Stimulated activated naive B cell treated with anti-CD40 and anti-IgM and Interleukin-4, amounts not matched to agents 10 μg/mL and 1 μg/mL and 100 μg/mL, for 72 hours (primary cell): ENCODE data around the gene TNFRSF6B.

Experiments
- ATAC-seq, 2 donors: fragments of 150-1000 bp; cut with Tn5 transposase; replicated peaks; 2 replicates each; pipeline ENCODE4 v1.10.0; 2021; ENCODE audit warnings: moderate library complexity in 1 of 2
- DNase-seq: peaks from one replicate; pipeline ENCODE4 v3.0.0; 2021
- H3K27ac Mint-ChIP-seq: one replicate; pipeline ENCODE4 v1.8.0; 2022; ENCODE audit warnings: mild to moderate bottlenecking, mixed read lengths
- H3K27me3 Mint-ChIP-seq, 2 donors: one replicate each; pipeline ENCODE4 v1.8.0; 2022; ENCODE audit warnings: mixed read lengths in 2 of 2
- H3K36me3 Mint-ChIP-seq, 2 donors: one replicate each; pipeline ENCODE4 v1.8.0; 2022; ENCODE audit warnings: mixed read lengths in 2 of 2, mild to moderate bottlenecking in 1 of 2
- H3K4me1 Mint-ChIP-seq, 2 donors: one replicate each; pipeline ENCODE4 v1.8.0; 2022; ENCODE audit warnings: mixed read lengths in 2 of 2, mild to moderate bottlenecking in 1 of 2
- H3K4me3 Mint-ChIP-seq, 2 donors: one replicate each; pipeline ENCODE4 v1.8.0; 2022; ENCODE audit warnings: mild to moderate bottlenecking in 2 of 2, mixed read lengths in 2 of 2, moderate library complexity in 1 of 2
- H3K9me3 Mint-ChIP-seq, 2 donors: one replicate each; pipeline ENCODE4 v1.8.0; 2022; ENCODE audit warnings: mixed read lengths in 2 of 2, mild to moderate bottlenecking in 1 of 2

The TNFRSF6B gene

DNA sequence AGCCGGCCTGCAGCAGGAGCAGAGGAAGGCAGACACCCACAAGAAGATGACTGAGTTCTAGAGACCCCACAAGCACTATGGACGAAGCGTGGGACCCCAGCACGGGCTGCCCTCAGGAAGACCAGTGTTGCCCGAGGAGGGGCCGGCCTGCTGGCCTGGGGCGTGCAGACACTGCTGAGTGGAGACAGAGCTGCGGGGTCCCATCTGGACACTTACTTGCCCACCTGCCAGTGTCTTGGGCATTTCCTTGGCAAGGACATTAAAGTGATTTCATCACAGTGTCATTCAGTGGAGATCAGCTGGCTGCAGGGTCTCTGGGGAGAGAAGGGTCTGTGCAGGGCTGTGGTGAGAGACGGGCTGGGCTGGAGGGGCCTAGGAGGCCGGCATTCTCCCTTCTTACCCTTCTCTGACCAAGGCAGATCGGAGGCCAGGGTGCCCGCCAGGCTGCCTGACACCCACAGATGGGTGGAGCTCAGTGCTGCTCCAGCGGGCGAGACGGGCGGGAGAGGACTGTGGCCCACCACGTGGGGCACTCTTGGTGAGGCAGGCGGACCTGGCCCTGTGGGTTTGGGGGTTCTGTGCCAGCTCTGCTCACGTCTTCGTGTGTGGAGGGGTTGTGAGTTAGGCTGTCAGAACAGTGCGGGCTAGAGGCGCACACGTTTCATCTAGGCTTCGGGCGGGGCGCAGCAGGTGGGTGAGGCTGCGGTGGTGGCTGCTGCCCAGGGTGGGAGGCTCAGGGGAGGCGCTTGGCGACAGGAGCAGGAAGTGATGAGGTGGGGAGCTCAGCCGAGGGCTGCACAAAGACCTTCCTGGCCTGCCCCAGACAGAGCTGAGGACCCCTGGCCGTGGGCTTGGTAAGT is 39.6 kb downstream of the TNFRSF6B start, which contains the start of gene LIME1:
LIME1 (plus strand) TSS at position 806 of the 860 bp plus-strand sequence. CDS start 886 bp downstream, outside the sequence.
- Mint-ChIP-seq H3K4me3 (peak within 1 kb of the TSS; percentile 60 to 71), H3K9me3 (no peaks in the 10 kb centered on the region), H3K4me1 (peaks cover 23 to 40% of the 10 kb centered on the region in 2 donors), H3K27me3 (no peaks in the 10 kb centered on the region), H3K27ac (peak within 1 kb of the TSS; percentile 77), H3K36me3 (peaks cover 24 to 29% of the 10 kb centered on the region in 2 donors)
- ATAC-seq (peak; percentile 47 to 54), DNase-seq (peak; percentile 47)

DNA sequence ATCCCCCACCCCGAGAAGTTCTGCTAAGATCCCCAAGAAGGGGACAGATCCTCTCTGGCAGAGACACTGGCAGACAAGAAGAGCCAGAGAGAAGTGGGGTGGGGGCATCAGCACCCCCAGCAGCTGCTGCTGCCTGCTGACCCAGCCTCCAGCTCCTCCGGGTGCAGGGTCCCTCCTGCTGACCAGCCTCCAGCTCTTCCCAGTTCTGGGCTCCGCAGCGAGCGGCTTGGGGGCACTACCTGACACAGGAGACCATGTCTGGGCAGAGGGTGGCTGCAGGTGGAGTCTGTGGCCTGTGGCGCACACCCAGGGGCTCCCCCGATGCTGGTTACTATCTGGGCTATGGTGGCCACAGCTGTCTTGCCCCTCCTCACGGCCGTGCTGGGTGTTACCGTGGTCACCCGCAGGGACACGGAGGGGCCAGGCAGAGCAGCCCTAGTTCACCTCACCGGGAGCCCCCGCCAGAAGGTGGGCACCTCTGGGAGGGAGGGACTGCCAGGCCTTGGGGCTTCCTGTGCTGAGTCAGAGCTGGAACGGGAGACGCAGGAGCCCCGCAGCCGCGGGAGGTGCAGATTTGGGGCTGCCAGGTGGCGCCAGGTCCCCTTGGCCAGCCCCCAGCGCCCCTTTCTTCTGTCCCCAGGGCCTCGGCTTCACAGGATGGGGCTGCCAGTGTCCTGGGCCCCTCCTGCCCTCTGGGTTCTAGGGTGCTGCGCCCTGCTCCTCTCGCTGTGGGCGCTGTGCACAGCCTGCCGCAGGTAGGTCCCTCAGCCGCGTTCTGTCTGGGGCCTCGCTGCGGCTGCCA is 40.6 kb downstream of the TNFRSF6B start:
- peaks cover 24 to 29% of the 10 kb centered on the region in 2 donors for H3K36me3 Mint-ChIP-seq
- peak; percentile 44 to 45 for ATAC-seq
- H3K27me3 Mint-ChIP-seq, result no peaks in the 10 kb centered on the region
- H3K4me1 Mint-ChIP-seq, result peaks cover 23 to 45% of the 10 kb centered on the region in 2 donors
- H3K9me3 Mint-ChIP-seq, result no peaks in the 10 kb centered on the region
- DNase-seq, result peak; percentile 47
- peak overlapping the region; percentile 60 to 71 for H3K4me3 Mint-ChIP-seq
- peak overlapping the region; percentile 77 for H3K27ac Mint-ChIP-seq

GRCh38 chr20:63737695-63737944 is 41.2 kb downstream of the TNFRSF6B start:
- no peak for DNase-seq
- H3K27me3 Mint-ChIP-seq, result no peaks in the 10 kb centered on the region
- H3K4me3 Mint-ChIP-seq, result peak overlapping the region in 1 of 2 donors; percentile 62
- no peak overlapping the region for H3K27ac Mint-ChIP-seq
- H3K9me3 Mint-ChIP-seq, result no peaks in the 10 kb centered on the region
- ATAC-seq, result no peak
- peaks cover 23 to 45% of the 10 kb centered on the region in 2 donors for H3K4me1 Mint-ChIP-seq
- peaks cover 24 to 29% of the 10 kb centered on the region in 2 donors for H3K36me3 Mint-ChIP-seq

- Mint-ChIP-seq H3K9me3 (no peaks in the 10 kb centered on the region), H3K4me3 (peak overlapping the region; percentile 32 to 62), H3K27me3 (no peaks in the 10 kb centered on the region), H3K27ac (no peak overlapping the region), H3K4me1 (peaks cover 23 to 45% of the 10 kb centered on the region in 2 donors), H3K36me3 (peaks cover 24 to 29% of the 10 kb centered on the region in 2 donors)
- DNase-seq, result no peak
- ATAC-seq, result peak in 1 of 2 donors; percentile 10
Measured at GRCh38 chr20:63737945-63738686, 41.7 kb downstream of the TNFRSF6B start.

- Mint-ChIP-seq H3K27ac (no peak overlapping the region), H3K27me3 (no peaks in the 10 kb centered on the region), H3K9me3 (no peaks in the 10 kb centered on the region), H3K4me3 (peak overlapping the region; percentile 36 to 62), H3K4me1 (peaks cover 21 to 45% of the 10 kb centered on the region in 2 donors), H3K36me3 (peaks cover 19 to 24% of the 10 kb centered on the region in 2 donors)
- no peak for DNase-seq
- ATAC-seq, result no peak
Measured at GRCh38 chr20:63738687-63739129, 42.3 kb downstream of the TNFRSF6B start.

GRCh38 chr20:63739130-63740069 is 42.9 kb downstream of the TNFRSF6B start, which contains the start of gene SLC2A4RG:
TSS of gene SLC2A4RG (plus strand) at chr20:63739776. CDS start at chr20:63739913, 137 bp downstream.
- peak; percentile 44 for DNase-seq
- Mint-ChIP-seq H3K4me3 (peak within 1 kb of the TSS; percentile 56 to 77), H3K27me3 (no peaks in the 10 kb centered on the region), H3K4me1 (peaks cover 21 to 45% of the 10 kb centered on the region in 2 donors), H3K9me3 (no peaks in the 10 kb centered on the region), H3K27ac (no peak within 1 kb of the TSS), H3K36me3 (peaks cover 13 to 17% of the 10 kb centered on the region in 2 donors)
- ATAC-seq, result peak; percentile 56 to 69

- no peak overlapping the region for H3K27ac Mint-ChIP-seq
- no peaks in the 10 kb centered on the region for H3K9me3 Mint-ChIP-seq
- ATAC-seq, result peak; percentile 2 to 5
- peaks cover 21 to 43% of the 10 kb centered on the region in 2 donors for H3K4me1 Mint-ChIP-seq
- peaks cover 10 to 13% of the 10 kb centered on the region in 2 donors for H3K36me3 Mint-ChIP-seq
- H3K4me3 Mint-ChIP-seq, result peak overlapping the region; percentile 56 to 77
- no peak for DNase-seq
- H3K27me3 Mint-ChIP-seq, result no peaks in the 10 kb centered on the region
Measured at GRCh38 chr20:63740070-63740626, 43.7 kb downstream of the TNFRSF6B start.

- DNase-seq, result no peak
Measured at GRCh38 chr20:63740627-63741353, 44.3 kb downstream of the TNFRSF6B start.

DNA sequence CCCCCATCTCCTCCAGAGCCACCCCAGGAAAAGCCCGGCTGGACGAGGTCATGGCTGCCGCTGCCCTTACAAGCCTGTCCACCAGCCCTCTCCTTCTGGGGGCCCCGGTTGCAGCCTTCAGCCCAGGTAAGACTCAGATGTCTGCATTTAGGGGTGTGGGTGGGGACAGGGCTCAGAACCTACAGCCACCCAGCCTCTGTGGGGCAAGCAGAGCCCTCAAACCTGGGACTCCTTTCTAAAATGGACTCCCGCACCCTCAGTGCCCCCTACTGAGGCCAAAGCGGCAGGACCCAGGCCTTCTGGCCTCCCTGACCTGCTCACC is 44.9 kb downstream of the TNFRSF6B start:
- no peak overlapping the region for H3K27ac Mint-ChIP-seq

More at GRCh38 chr20:63740627-63741353, 44.3 kb downstream of the TNFRSF6B start:
- ATAC-seq, result no peak
- peak overlapping the region; percentile 56 to 77 for H3K4me3 Mint-ChIP-seq
- peaks cover 19 to 36% of the 10 kb centered on the region in 2 donors for H3K4me1 Mint-ChIP-seq
- H3K27ac Mint-ChIP-seq, result no peak overlapping the region
- no peaks in the 10 kb centered on the region for H3K9me3 Mint-ChIP-seq
- H3K27me3 Mint-ChIP-seq, result no peaks in the 10 kb centered on the region
- H3K36me3 Mint-ChIP-seq, result peaks cover 7 to 8% of the 10 kb centered on the region in 2 donors

DNA sequence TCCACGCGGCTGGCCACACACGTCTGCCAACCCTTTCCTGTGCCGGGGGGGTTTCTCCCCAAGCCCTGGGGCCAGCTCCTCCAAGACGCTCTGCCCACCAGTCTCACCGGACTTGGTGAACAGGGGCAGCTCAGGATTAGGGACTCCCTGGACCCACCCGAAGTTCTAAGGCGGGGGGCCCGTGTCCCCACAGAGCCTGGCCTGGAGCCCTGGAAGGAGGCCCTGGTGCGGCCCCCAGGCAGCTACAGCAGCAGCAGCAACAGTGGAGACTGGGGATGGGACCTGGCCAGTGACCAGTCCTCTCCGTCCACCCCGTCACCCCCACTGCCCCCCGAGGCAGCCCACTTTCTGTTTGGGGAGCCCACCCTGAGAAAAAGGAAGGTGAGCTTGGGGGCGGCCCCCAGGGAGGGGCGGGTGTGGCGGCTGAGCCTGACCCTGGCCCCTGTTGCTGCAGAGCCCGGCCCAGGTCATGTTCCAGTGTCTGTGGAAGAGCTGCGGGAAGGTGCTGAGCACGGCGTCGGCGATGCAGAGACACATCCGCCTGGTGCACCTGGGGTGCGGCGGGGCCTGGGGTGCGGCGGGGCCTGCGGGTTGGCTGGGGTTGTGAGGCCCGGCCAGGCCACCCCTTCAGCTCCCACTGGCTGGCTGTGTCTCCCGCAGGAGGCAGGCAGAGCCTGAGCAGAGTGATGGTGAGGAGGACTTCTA is 45.4 kb downstream of the TNFRSF6B start:
- Mint-ChIP-seq H3K4me3 (peak overlapping the region in 1 of 2 donors; percentile 60), H3K27ac (no peak overlapping the region), H3K27me3 (no peaks in the 10 kb centered on the region), H3K9me3 (no peaks in the 10 kb centered on the region), H3K4me1 (peaks cover 8 to 26% of the 10 kb centered on the region in 2 donors), H3K36me3 (peaks cover 0 to 3% of the 10 kb centered on the region in 2 donors)
- DNase-seq (no peak), ATAC-seq (no peak)

More for the DNA sequence above, 44.9 kb downstream of the TNFRSF6B start:
- peak overlapping the region; percentile 60 to 77 for H3K4me3 Mint-ChIP-seq
- H3K36me3 Mint-ChIP-seq, result peaks cover 1 to 4% of the 10 kb centered on the region in 2 donors
- H3K4me1 Mint-ChIP-seq, result peaks cover 13 to 31% of the 10 kb centered on the region in 2 donors
- no peaks in the 10 kb centered on the region for H3K27me3 Mint-ChIP-seq
- ATAC-seq, result no peak
- H3K9me3 Mint-ChIP-seq, result no peaks in the 10 kb centered on the region
- no peak for DNase-seq

DNA sequence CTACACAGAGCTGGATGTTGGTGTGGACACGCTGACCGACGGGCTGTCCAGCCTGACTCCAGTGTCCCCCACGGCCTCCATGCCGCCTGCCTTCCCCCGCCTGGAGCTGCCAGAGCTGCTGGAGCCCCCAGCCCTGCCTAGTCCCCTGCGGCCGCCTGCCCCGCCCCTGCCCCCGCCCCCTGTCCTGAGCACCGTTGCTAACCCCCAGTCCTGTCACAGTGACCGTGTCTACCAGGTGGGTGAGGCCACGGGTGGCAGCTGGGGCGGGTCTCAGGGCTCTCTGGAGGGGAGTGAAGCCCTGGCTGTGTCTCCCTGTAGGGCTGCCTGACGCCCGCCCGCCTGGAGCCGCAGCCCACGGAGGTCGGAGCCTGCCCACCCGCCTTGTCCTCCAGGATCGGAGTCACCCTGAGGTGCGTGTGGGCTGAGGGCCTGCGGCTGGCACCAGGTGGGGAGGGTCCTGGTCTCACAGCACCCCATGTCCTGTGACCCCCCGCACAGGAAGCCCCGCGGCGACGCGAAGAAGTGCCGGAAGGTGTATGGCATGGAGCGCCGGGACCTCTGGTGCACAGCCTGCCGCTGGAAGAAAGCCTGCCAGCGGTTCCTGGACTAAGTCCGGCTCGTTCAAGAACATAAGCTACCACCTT is 46.1 kb downstream of the TNFRSF6B start:
- H3K27me3 Mint-ChIP-seq, result no peaks in the 10 kb centered on the region
- H3K27ac Mint-ChIP-seq, result no peak overlapping the region
- H3K4me3 Mint-ChIP-seq, result no peak overlapping the region
- DNase-seq, result no peak
- peaks cover 0 to 3% of the 10 kb centered on the region in 2 donors for H3K36me3 Mint-ChIP-seq
- H3K9me3 Mint-ChIP-seq, result no peaks in the 10 kb centered on the region
- H3K4me1 Mint-ChIP-seq, result peaks cover 4 to 19% of the 10 kb centered on the region in 2 donors
- ATAC-seq, result no peak
